UCSD-AML1 (cell line): ENCODE measurements around the gene SHOC2.

Experiments
- DNase-seq: peaks from one replicate; lab custom pipeline; 2025; ENCODE audit not compliant: unreplicated experiment; lab: John Stamatoyannopoulos, UW

The SHOC2 gene

DNA sequence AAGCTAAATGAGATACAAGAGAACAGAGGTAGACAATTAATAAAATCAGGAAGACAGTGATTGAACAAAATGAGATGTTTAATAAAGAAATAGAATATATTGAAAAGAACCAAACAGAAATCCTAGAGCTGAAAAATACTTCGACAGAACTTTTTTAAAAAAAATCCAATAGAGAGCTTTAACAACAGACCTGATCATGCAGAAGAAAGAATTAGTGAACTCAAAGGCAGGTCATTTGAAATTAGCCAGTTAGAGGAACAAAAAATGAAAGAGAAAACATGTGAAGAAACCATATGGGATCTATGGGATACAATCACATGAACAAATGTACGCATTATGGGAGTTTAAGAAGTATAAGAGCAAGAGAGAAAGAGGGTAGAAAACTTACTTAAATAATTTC lies 120.1 kb downstream of the SHOC2 start:
- no peak for DNase-seq

DNA sequence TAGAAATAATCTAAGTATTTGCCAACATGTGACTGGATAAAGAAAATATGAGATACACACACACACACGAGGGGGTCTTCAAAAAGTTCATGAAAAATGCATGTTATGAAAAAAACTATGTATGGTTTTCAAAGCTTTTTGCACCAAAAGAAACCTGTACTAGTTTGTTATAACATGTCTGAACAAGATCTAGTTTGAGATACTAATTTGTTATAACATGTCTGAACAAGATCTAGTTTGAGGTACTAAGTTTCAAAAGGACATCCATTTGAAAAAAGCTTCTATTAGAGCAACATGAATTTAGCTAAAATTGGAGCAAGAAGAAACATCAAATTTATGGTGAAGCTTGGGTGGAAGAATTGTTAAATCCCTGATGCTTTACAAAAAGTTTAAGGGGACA lies 137.6 kb downstream of the SHOC2 start:
- DNase-seq, result no peak
